ENCODE measurements around the gene TRMO.

TRMO gene

GRCh38 chr9:97958812-97959511, 36.7 kb upstream of the TRMO start:
- TF ChIP-seq ZNF658 (tag by site-specific recombination; IDR thresholded peaks at IDR 0.05) (no peak), ZFHX2 (tag by site-specific recombination; conservative IDR thresholded peaks at IDR 0.05) (no peak), SALL2 (tag by site-specific recombination; IDR thresholded peaks at IDR 0.05; ENCODE audit: borderline replicate concordance) (no peak), ZNF112 (tag by site-specific recombination; IDR thresholded peaks at IDR 0.05) (no peak), ZNF155 (tag by site-specific recombination; IDR thresholded peaks at IDR 0.05) (no peak), ZNF423 (tag by site-specific recombination; IDR thresholded peaks at IDR 0.05) (no peak)
- TF ChIP-seq, protein P1, sequence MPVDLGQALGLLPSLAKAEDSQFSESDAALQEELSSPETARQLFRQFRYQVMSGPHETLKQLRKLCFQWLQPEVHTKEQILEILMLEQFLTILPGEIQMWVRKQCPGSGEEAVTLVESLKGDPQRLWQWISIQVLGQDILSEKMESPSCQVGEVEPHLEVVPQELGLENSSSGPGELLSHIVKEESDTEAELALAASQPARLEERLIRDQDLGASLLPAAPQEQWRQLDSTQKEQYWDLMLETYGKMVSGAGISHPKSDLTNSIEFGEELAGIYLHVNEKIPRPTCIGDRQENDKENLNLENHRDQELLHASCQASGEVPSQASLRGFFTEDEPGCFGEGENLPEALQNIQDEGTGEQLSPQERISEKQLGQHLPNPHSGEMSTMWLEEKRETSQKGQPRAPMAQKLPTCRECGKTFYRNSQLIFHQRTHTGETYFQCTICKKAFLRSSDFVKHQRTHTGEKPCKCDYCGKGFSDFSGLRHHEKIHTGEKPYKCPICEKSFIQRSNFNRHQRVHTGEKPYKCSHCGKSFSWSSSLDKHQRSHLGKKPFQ (tag by site-specific recombination; IDR thresholded peaks at IDR 0.05) = no peak
- TF ChIP-seq, protein P2, sequence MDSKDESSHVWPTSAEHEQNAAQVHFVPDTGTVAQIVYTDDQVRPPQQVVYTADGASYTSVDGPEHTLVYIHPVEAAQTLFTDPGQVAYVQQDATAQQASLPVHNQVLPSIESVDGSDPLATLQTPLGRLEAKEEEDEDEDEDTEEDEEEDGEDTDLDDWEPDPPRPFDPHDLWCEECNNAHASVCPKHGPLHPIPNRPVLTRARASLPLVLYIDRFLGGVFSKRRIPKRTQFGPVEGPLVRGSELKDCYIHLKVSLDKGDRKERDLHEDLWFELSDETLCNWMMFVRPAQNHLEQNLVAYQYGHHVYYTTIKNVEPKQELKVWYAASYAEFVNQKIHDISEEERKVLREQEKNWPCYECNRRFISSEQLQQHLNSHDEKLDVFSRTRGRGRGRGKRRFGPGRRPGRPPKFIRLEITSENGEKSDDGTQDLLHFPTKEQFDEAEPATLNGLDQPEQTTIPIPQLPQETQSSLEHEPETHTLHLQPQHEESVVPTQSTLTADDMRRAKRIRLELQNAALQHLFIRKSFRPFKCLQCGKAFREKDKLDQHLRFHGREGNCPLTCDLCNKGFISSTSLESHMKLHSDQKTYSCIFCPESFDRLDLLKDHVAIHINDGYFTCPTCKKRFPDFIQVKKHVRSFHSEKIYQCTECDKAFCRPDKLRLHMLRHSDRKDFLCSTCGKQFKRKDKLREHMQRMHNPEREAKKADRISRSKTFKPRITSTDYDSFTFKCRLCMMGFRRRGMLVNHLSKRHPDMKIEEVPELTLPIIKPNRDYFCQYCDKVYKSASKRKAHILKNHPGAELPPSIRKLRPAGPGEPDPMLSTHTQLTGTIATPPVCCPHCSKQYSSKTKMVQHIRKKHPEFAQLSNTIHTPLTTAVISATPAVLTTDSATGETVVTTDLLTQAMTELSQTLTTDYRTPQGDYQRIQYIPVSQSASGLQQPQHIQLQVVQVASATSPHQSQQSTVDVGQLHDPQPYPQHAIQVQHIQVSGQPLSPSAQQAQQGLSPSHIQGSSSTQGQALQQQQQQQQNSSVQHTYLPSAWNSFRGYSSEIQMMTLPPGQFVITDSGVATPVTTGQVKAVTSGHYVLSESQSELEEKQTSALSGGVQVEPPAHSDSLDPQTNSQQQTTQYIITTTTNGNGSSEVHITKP (tag by site-specific recombination; IDR thresholded peaks at IDR 0.05) = no peak
- Histone ChIP-seq H3K4me3 (ENCODE audit: low read depth, low read length) (no peak overlapping the region), H3K27ac (ENCODE audit: extremely low read depth, low read depth, low read length) (no peak overlapping the region), H3K36me3 (ENCODE audit: control insufficient read depth in 2 of 2, insufficient read depth in 1 of 2, low read length in 2 of 2) (no peaks in the 10 kb centered on the region), H3K4me1 (ENCODE audit: control insufficient read depth, insufficient read depth, low read length) (no peaks in the 10 kb centered on the region), H3K9me3 (ENCODE audit: control insufficient read depth, insufficient read depth, low read depth, low read length) (no peaks in the 10 kb centered on the region)
- ChIA-PET POLR2A (interaction anchor here (2.2 kb wide), 1 partner anchor 24 kb away, joined by 9 read pairs; the partner anchor contains the start of gene ANP32B), CTCF (interaction anchor here (3.2 kb wide), 1 partner anchor 36 kb away, joined by 22 read pairs; the partner anchor contains the start of gene TRMO)

DNA sequence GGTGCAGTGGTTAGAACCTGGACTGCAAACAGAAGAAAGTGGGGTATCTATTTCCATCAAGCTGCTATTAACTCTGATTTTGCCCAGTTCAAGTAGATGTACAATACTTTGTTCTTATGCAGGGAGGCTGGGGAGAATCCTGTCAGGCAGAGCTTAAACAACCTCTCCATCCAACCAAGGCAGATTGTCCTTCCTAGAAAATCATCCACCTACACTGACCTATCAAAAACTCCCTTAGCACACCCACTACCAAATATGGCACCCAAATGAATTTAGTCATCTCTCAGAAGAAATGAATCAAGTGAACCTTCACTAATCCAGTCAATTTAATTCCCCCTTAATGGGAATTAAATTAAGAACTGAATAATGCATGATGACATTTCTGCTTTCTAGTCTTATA, 34.0 kb upstream of the TRMO start:
- CTCF ChIA-PET = interaction anchor here (0.6 to 4.3 kb wide), 4 partner anchors 8 to 444 kb away, joined by 3 to 30 read pairs (median 4); partner anchors contain the start of gene TRMO
- TF ChIP-seq ZNF311 (tag by site-specific recombination; IDR thresholded peaks at IDR 0.05; ENCODE audit: borderline replicate concordance) = no peak
- no peak for TF ChIP-seq ZNF626 (tag by site-specific recombination; IDR thresholded peaks at IDR 0.05)
- TF ChIP-seq REPIN1 (tag by site-specific recombination; IDR thresholded peaks at IDR 0.05; ENCODE audit: low read depth) = no peak
- TF ChIP-seq, protein P3, sequence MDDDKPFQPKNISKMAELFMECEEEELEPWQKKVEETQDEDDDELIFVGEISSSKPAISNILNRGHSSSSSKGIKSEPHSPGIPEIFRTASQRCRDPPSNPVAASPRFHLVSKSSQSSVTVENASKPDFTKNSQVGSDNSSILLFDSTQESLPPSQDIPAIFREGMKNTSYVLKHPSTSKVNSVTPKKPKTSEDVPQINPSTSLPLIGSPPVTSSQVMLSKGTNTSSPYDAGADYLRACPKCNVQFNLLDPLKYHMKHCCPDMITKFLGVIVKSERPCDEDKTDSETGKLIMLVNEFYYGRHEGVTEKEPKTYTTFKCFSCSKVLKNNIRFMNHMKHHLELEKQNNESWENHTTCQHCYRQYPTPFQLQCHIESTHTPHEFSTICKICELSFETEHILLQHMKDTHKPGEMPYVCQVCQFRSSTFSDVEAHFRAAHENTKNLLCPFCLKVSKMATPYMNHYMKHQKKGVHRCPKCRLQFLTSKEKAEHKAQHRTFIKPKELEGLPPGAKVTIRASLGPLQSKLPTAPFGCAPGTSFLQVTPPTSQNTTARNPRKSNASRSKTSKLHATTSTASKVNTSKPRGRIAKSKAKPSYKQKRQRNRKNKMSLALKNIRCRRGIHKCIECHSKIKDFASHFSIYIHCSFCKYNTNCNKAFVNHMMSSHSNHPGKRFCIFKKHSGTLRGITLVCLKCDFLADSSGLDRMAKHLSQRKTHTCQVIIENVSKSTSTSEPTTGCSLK (tag by site-specific recombination; IDR thresholded peaks at IDR 0.05) = no peak

GRCh38 chr9:97954550-97954989, 32.3 kb upstream of the TRMO start:
- no peak overlapping the region for H3K27ac ChIP-seq (ENCODE audit: extremely low read depth, low read depth, low read length)
- H3K9me3 ChIP-seq (ENCODE audit: control insufficient read depth, insufficient read depth, low read depth, low read length) = no peaks in the 10 kb centered on the region
- no peaks in the 10 kb centered on the region for H3K36me3 ChIP-seq (ENCODE audit: control insufficient read depth in 2 of 2, insufficient read depth in 1 of 2, low read length in 2 of 2)
- ChIA-PET CTCF (interaction anchor here (0.6 to 4.3 kb wide), 8 partner anchors 9 to 242 kb away, joined by 3 to 30 read pairs (median 4); partner anchors contain the start of gene TRMO), POLR2A (no interaction called here)
- H3K4me3 ChIP-seq (ENCODE audit: low read depth, low read length) = no peak overlapping the region
- no peaks in the 10 kb centered on the region for H3K4me1 ChIP-seq (ENCODE audit: control insufficient read depth, insufficient read depth, low read length)
- TF ChIP-seq ZNF416 (tag by site-specific recombination; IDR thresholded peaks at IDR 0.05) = no peak
- TF ChIP-seq ZNF274 (IDR thresholded peaks at IDR 0.05; ENCODE audit: low read length) = no peak
- no peak for TF ChIP-seq ZNF274 (tag by site-specific recombination; IDR thresholded peaks at IDR 0.05; ENCODE audit: borderline replicate concordance)
- TF ChIP-seq TRIM28 (IDR thresholded peaks at IDR 0.05; ENCODE audit: borderline replicate concordance, low read length) = no peak
- TF ChIP-seq ZNF514 (tag by site-specific recombination; IDR thresholded peaks at IDR 0.05) = no peak
- TF ChIP-seq PRDM1 (tag by site-specific recombination; IDR thresholded peaks at IDR 0.05) = peak; percentile 71
- TF ChIP-seq ZNF510 (tag by site-specific recombination; IDR thresholded peaks at IDR 0.05; ENCODE audit: insufficient replicate concordance) = no peak

More for the DNA sequence above, 34.0 kb upstream of the TRMO start:
- POLR2A ChIA-PET = interaction anchor here (1.4 kb wide), 1 partner anchor 34 kb away, joined by 4 read pairs; the partner anchor contains the start of gene TRMO
- Histone ChIP-seq H3K4me1 (ENCODE audit: control insufficient read depth, insufficient read depth, low read length) (no peaks in the 10 kb centered on the region), H3K4me3 (ENCODE audit: low read depth, low read length) (no peak overlapping the region), H3K27ac (ENCODE audit: extremely low read depth, low read depth, low read length) (no peak overlapping the region), H3K36me3 (ENCODE audit: control insufficient read depth in 2 of 2, insufficient read depth in 1 of 2, low read length in 2 of 2) (no peaks in the 10 kb centered on the region), H3K9me3 (ENCODE audit: control insufficient read depth, insufficient read depth, low read depth, low read length) (no peaks in the 10 kb centered on the region)

Data from HEK293 (cell line).